ENCODE measurements around the gene SERP2.

SERP2 gene

DNA sequence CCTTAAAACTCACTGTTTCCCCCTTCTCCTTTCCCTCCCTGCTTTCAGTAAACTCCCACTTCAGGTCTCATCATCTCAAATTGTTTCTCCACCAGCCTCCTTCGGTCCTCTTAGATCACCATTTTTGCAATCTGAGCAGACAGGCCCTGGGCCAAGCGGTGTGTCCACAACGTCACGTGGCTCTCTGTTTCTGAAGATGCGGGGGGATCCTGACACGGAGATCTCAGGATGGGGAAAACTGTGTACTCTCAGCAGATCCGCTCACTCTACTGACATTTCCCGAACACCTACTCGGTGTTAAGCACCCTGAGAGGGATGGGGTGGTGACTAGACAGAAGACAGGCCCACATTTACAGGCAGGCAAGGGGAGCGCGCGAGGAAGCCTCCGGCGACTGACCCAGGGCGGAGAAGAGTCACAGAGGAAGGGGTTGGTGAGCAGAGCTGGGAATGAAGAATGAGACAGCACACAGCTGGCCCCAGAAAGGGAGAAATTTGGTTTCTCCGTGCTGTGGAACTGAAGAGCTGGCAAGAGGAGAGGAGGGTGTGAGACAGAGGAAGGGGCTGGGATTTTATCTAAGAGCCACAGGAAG is 38.8 kb downstream of the SERP2 start:
- no peak for DNase-seq (ENCODE audit: low read depth)

- no peak for DNase-seq (ENCODE audit: low read depth)
Measured at GRCh38 chr13:44413095-44413494, 39.5 kb downstream of the SERP2 start.

GRCh38 chr13:44414716-44415115 is 41.1 kb downstream of the SERP2 start:
- no peak for DNase-seq (ENCODE audit: low read depth)

DNA sequence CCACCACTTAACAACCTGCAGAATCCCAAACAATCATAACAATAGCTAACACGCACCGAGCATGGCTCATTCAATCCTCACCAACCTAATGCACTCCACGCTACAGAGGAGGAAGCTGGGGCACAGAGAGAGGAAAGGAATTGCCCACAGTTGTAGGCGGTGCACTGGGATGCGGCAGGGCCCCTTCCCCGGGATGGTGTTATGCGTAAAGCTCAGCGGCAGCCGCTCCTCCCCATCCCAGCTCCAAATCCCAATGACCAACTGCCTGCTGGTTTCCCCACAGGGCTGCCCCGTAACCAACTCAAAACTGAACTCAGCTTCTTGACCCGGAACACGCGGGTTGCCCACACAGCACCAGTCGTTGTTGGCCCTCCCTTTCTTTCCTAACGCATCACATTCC is 42.2 kb downstream of the SERP2 start:
- no peak for DNase-seq (ENCODE audit: low read depth)

GRCh38 chr13:44416301-44416700 is 42.7 kb downstream of the SERP2 start:
- no peak for DNase-seq (ENCODE audit: low read depth)

DNA sequence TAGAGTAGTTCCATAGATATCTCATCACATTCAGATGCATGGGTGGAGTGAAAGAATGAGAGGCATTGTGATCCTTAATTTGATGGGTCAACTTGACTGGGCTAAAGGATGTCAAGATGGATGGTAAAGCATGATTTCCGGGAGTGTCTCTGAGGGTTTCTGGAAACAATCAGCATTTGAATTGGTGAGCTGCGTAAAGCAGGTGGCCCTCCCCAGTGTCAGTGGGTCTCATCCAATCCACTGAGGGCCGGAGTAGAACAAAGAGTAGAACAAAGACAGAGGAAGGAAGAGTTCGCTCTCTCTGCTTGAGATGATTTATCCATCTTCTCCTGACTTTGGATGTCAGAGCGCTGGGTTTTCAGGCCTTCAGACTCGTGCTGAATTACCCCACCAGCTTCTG is 43.1 kb downstream of the SERP2 start:
- no peak for DNase-seq (ENCODE audit: low read depth)

DNA sequence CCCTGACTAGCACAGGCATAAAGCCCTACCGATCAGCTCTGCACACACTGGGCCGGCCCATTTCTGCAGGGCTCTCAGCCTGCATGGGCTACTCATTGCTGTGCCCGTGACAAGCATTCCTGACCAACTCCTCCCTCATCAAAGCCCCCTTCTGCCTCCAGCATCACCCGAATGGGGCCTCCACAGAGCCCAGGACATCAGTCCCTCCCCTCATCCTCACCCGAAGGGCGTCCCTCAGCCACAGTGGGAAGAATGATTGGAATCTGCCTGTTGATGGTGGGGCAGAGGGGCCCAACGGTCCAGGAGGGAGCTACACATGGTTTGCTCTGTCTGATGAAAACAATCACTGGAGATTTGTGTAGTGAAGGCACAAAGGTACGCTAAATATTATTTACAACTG is 43.8 kb downstream of the SERP2 start:
- DNase-seq (ENCODE audit: low read depth): no peak

GRCh38 chr13:44417876-44418275 is 44.3 kb downstream of the SERP2 start:
- DNase-seq (ENCODE audit: low read depth): no peak

DNA sequence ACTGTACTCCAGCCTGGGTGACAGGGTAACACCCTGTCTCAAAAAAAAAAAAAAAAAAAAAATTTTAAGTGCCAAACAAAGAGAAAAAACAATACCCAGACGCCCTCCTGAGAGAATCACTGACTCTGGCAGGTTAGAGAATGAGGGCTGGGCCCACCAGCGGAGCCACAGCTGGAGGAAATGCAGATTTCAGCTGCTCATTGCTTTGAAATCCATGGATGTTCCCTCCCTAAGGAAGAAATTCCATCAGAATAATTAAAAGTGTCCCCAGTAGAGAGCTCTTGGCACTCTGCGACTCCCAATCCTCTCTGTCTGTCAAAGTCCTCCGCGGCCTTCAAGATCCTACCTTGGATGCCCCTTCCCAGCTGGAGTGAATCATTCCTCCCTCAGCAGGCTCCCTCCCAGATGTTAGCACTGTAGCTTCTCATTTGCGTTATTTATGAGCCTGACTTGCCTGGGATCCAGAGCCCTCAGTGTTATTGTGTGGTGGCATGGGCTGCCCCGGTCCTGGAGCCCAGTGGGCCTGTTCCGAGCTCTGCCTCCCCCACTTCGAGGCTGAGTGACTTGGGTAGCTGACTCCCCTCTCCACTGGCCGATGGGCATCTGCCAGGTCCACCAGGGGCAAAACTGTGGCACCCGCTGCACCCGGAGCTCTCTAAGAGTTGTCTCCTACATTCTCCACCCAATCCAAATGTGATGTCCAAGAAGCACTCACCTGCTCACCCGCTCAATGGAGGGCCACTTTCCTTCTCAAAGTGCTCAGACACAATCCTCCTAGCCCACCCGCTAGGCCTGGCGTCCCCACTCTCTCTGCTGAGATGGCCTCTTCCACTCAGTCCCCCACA is 47.0 kb downstream of the SERP2 start:
- no peak for DNase-seq (ENCODE audit: low read depth)

DNA sequence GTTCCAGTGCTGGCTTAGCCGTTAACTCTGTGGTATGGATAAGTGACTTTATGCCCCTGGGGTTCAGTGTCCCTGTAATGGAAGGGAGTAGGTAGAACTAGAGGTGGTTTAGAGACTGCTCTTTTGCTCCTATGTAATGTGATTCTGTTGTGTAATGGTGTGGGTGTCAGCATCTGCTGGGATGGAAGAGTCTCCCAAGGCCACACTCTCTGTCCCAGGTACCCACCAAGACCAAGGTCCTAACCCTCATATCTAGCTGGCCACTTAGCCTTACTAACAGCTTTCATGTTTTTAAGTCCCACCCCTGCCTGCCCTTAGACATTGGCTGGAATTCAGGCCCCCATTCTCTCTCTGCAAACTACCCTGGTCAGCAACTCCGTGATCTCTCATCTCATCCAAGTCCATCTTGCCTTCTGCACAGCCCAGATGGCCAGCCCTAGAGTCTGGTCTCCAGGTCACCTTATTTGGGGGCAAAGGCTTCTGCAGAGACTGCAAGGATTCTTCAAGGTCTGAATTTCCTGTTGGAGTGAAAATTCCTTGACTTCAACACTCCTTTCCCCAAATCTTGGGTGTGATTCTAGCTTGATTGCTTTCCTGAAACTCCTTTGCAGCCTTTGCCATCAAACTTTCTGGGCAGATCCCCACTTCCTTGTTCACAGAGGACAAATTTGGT is 48.4 kb downstream of the SERP2 start:
- DNase-seq (ENCODE audit: low read depth): no peak

- DNase-seq (ENCODE audit: low read depth): no peak
Measured at GRCh38 chr13:44422755-44423643, 49.4 kb downstream of the SERP2 start.

- no peak for DNase-seq (ENCODE audit: low read depth)
Measured at GRCh38 chr13:44423824-44424223, 50.2 kb downstream of the SERP2 start.

GRCh38 chr13:44425041-44425814 is 51.6 kb downstream of the SERP2 start:
- no peak for DNase-seq (ENCODE audit: low read depth)

DNA sequence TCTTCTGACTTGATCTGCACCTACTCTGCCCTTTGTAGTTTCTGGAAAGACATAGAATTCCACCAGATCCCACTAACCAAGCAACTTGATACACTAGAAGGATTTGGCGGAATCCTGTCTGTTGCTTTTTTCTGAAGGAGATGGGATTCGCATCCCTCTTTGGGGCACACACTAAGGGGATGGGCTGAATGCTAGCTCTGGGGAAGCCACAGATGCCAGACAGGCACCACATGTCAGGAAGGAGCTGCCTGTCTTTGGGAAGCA is 52.1 kb downstream of the SERP2 start:
- DNase-seq (ENCODE audit: low read depth): no peak

DNA sequence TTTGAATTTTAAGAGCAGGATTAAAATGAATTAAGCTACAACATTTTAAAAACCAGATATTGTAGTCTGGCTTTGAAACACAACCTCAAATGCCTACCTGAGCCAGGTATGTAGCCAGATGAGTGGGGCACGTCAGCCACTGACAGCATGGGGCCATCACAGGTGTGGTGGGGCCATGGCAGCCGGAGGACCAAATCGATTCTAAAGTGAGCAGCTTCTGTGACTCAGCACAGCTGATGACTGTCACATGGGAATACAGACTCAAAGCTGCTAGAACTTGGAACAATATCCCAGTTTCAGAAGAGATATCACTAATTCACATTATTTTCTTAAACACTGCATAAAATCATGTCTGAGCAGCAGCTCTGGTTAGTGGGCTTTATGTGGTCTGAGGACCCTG is 52.8 kb downstream of the SERP2 start:
- no peak for DNase-seq (ENCODE audit: low read depth)

DNA sequence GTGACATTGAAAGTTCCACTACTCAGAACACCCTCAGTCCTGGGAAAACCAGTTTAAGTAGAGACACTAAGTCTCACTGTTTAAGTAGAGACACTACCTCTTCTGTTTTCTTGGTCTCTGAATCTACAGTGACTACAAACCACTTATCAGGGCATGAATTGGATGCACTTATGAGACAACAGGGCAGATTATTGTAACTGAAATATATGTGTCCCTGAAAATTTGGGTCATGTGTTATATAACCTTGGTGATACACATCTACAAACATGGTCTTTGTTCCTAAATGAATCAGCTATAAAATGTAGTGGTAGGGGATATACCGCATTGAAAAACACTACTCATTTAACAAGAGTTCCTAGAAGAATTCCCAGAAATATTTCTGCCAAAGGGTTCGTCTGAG is 55.7 kb downstream of the SERP2 start:
- DNase-seq (ENCODE audit: low read depth): no peak

- no peak for DNase-seq (ENCODE audit: low read depth)
Measured at GRCh38 chr13:44431150-44431549, 57.5 kb downstream of the SERP2 start.

GRCh38 chr13:44432650-44433049 is 59.0 kb downstream of the SERP2 start:
- DNase-seq (ENCODE audit: low read depth): no peak

- no peak for DNase-seq (ENCODE audit: low read depth)
Measured at GRCh38 chr13:44433863-44434765, 60.5 kb downstream of the SERP2 start.

GRCh38 chr13:44434766-44435141 is 61.1 kb downstream of the SERP2 start:
- DNase-seq (ENCODE audit: low read depth): no peak
